Testis (tissue), 3 donors: ENCODE measurements around the gene SCGN. TPM values are rescaled to one million over a fixed set of nuclear protein-coding genes. Genes with fewer than 3 reads are reported as not detected.

ENCODE experiments used
- DNase-seq: peaks from one replicate; pipeline ENCODE4 v3.0.0-alpha.2; 2019
- H3K27ac ChIP-seq, 2 donors: fragments of 200-600 bp; sonication (generic); one replicate each; pipeline ENCODE4 v1.5.1; 2019
- H3K27me3 ChIP-seq: fragments of 200-600 bp; sonication (generic); one replicate; pipeline ENCODE4 v1.5.1; 2019
- H3K36me3 ChIP-seq: fragments of 200-600 bp; sonication (generic); one replicate; pipeline ENCODE4 v1.5.1; 2017; ENCODE audit warnings: low read depth; ENCODE audit errors: missing control alignments
- H3K4me1 ChIP-seq: fragments of 200-600 bp; sonication (generic); one replicate; pipeline ENCODE4 v1.5.1; 2019
- H3K4me3 ChIP-seq, 2 donors: fragments of 200-600 bp; sonication (generic); one replicate each; pipeline ENCODE4 v1.5.1; 2017 to 2019
- H3K9me3 ChIP-seq: fragments of 200-600 bp; sonication (generic); one replicate; pipeline ENCODE4 v1.5.1; 2017
- CTCF ChIP-seq, 3 experiments: fragments of 450-650 bp in 2 of 3; fragments of 200-600 bp in 1 of 3; sonication (generic) in 1 of 3; IDR thresholded peaks; one replicate each; pipeline ENCODE4 v1.5.1; 2016 to 2019; ENCODE audit warnings: antibody characterized with exemption in 3 of 3, mild to moderate bottlenecking in 2 of 3, moderate library complexity in 1 of 3
- POLR2A ChIP-seq: fragments of 450-650 bp; IDR thresholded peaks from one replicate; pipeline ENCODE4 v1.6.1; 2017; ENCODE audit warnings: antibody characterized with exemption, mild to moderate bottlenecking, moderate library complexity
- WGBS, 2 donors: methylation state at CpG; one replicate each; pipeline ENCODE4 v1.1.5; 2018; 5-methylcytosine and 5-hydroxymethylcytosine counted together
- intact Hi-C: fragments of 100-400 bp; cut with DNase I; formaldehyde crosslinking; loops from one replicate; pipeline ENCODE4 v1.15.1; 2023; ENCODE audit warnings: low total_unique reads
- polyA plus RNA-seq: library from polyadenylated mRNA; stranded (reverse); fragments of 350-450 nt; fragmentation: Illumina TruSeq; extraction: RNeasy Lipid Tissue Mini Kit (QIAGEN cat#74804); gene quantifications from one replicate; pipeline ENCODE4 v1.2.3, GENCODE V29; 2014; ENCODE audit warnings: low read depth, low replicate concordance; ENCODE audit not compliant: insufficient read depth
- total RNA-seq, 2 donors: library from RNA; depleted of rRNA; stranded (reverse); fragments of >200 nt; gene quantifications; one replicate each; pipeline ENCODE4 v1.2.3, GENCODE V29; 2016

The SCGN gene
- total and polyA plus RNA-seq, 3 donors from 2014 or later: 0.37 to 2.0 (median 0.73) TPM

GRCh38 chr6:25749837-25750236 lies 97.8 kb downstream of the SCGN start:
- no peak overlapping the region for H3K27ac ChIP-seq
- no peaks in the 10 kb centered on the region for H3K36me3 ChIP-seq
- no peaks in the 10 kb centered on the region for H3K9me3 ChIP-seq
- no peak overlapping the region for H3K4me3 ChIP-seq
- no peak for DNase-seq
- peaks cover 8% of the 10 kb centered on the region for H3K4me1 ChIP-seq
- TF ChIP-seq CTCF (IDR thresholded peaks at IDR 0.05) (no peak), POLR2A (no peak)
- intact Hi-C loops: no loop called here
- 84 to 87% methylated on average over 2 of the region's 2 CpGs for WGBS, 2 donors
- no peaks in the 10 kb centered on the region for H3K27me3 ChIP-seq

- Histone ChIP-seq H3K36me3 (no peaks in the 10 kb centered on the region), H3K4me3 (no peak overlapping the region), H3K27me3 (no peaks in the 10 kb centered on the region), H3K9me3 (no peaks in the 10 kb centered on the region), H3K27ac (no peak overlapping the region), H3K4me1 (peaks cover 8% of the 10 kb centered on the region)
- intact Hi-C loops: no loop called here
- no peak for DNase-seq
- TF ChIP-seq POLR2A: no peak
- TF ChIP-seq CTCF (IDR thresholded peaks at IDR 0.05): no peak
- 49 to 57% methylated on average over 2 to 3 of the region's 3 CpGs for WGBS, 2 donors
Observed at GRCh38 chr6:25750906-25751305, 98.9 kb downstream of the SCGN start.

Other genes starting within 250 kb of the SCGN start
- under 1 TPM; 0.24 to 0.37 TPM for gene SLC17A4, start 102.5 kb downstream of the SCGN start, total RNA-seq
- 0.45 TPM for gene SLC17A4, start 102.5 kb downstream of the SCGN start, polyA plus RNA-seq
- gene SLC17A1, start 179.8 kb downstream of the SCGN start, total RNA-seq: 1 to 10 TPM in 1 of 2 donors, under 1 TPM in 1; 0.99 to 1.0 TPM
- 3.9 TPM for gene SLC17A1, start 179.8 kb downstream of the SCGN start, polyA plus RNA-seq
- gene SLC17A3, start 222.0 kb downstream of the SCGN start, total RNA-seq: under 1 TPM in 1 of 2 donors, not detected in 1; 0.68 TPM
- gene SLC17A3, start 222.0 kb downstream of the SCGN start, polyA plus RNA-seq: 0.61 TPM